Heart right ventricle (tissue), 16 donors: ENCODE measurements around the gene HLA-DRB1. TPM values are rescaled to one million over a fixed set of nuclear protein-coding genes. Genes with fewer than 3 reads are reported as not detected.

Source experiments
- ATAC-seq, 8 donors: fragments of 200-7000 bp; cut with Tn5 transposase; one replicate each; pipeline ENCODE4 v1.9.1; 2020; ENCODE audit warnings: mild to moderate bottlenecking in 8 of 8, moderate library complexity in 8 of 8, moderate number of reproducible peaks in 1 of 8
- DNase-seq, 2 donors: peaks; one replicate each; pipeline ENCODE4 v3.0.0-alpha.2; 2020
- H3K27ac ChIP-seq, 10 donors: fragments of 200-600 bp; sonication (generic) in 2 of 10; one replicate each; pipeline versions ENCODE4 v1.5.0 to v1.8.0; 2020 to 2022; ENCODE audit warnings: mild to moderate bottlenecking in 3 of 10
- H3K27me3 ChIP-seq, 7 donors: fragments of 200-600 bp; one replicate each; pipeline ENCODE4 v1.8.0; 2021 to 2022; ENCODE audit warnings: mild to moderate bottlenecking in 2 of 7
- H3K36me3 ChIP-seq, 9 donors: fragments of 200-600 bp; sonication (generic) in 1 of 9; one replicate each; pipeline versions ENCODE4 v1.5.0 to v1.8.0; 2020 to 2022; ENCODE audit warnings: mild to moderate bottlenecking in 2 of 9
- H3K4me1 ChIP-seq, 9 donors: fragments of 200-600 bp; sonication (generic) in 1 of 9; one replicate each; pipeline versions ENCODE4 v1.5.0 to v1.8.0; 2020 to 2022; ENCODE audit warnings: mild to moderate bottlenecking in 4 of 9
- H3K4me3 ChIP-seq, 10 donors: fragments of 200-600 bp; sonication (generic) in 2 of 10; one replicate each; pipeline versions ENCODE4 v1.5.0 to v1.8.0; 2020 to 2022; ENCODE audit warnings: mild to moderate bottlenecking in 7 of 10, moderate library complexity in 2 of 10
- H3K9me3 ChIP-seq, 11 donors: fragments of 200-600 bp in 10 of 11; sonication (generic) in 2 of 11; one replicate each; pipeline versions ENCODE4 v1.5.0 to v1.8.0; 2013 to 2022; ENCODE audit warnings: mild to moderate bottlenecking in 2 of 11, control low read depth in 1 of 11, moderate library complexity in 1 of 11
- WGBS, 2 donors: extraction: QIAGEN DNeasy Blood & Tissue Kit; methylation state at CpG; one replicate each; pipeline ENCODE4 v1.1.7; 2013; ENCODE audit warnings: inconsistent platforms in 1 of 2; 5-methylcytosine and 5-hydroxymethylcytosine counted together
- intact Hi-C, 10 donors: fragments of 100-400 bp; cut with DNase I; formaldehyde crosslinking; loops; one replicate each; pipeline versions ENCODE4 v1.11.1 to v1.14.2; 2022
- polyA plus RNA-seq, 2 donors: library from polyadenylated mRNA; stranded (reverse); fragments of 200-250 nt; gene quantifications; one replicate each; pipeline ENCODE4 v1.2.3, GENCODE V29; 2013
- total RNA-seq, 10 donors: library from RNA; stranded (reverse); fragmentation: NEBNext Ultra II Directional in 3 of 10; extraction: Animal tissue kit (Norgen Biotek cat#: 25700) in 3 of 10; gene quantifications; one replicate each; pipeline versions ENCODE4 v1.2.1 to v1.2.4, GENCODE V29; 2021 to 2023
- TF ChIP-seq, protein P1 (sequence below), 9 donors: fragments of 200-600 bp; sonication (generic) in 2 of 9; IDR thresholded peaks; one replicate each; pipeline versions ENCODE4 v1.5.0 to v1.8.0; 2021 to 2022; ENCODE audit warnings: antibody characterized with exemption in 9 of 9, mild to moderate bottlenecking in 5 of 9, moderate library complexity in 1 of 9
- donor health status: Arrhythmogenic right ventricular cardiomyopathy.
- donor health status: ischemic (EF 13 %, LVEDD 7.1; RV severe dilation, severe dysfunction).
- donor health status: healthy with polysubstance abuse.
- donor health status: DM: no; HTN: yes; CAD: no.
- donor health status: DM: no; HTN: no; CAD: no.
- donor health status: ischemic (EF 25% LVEDD 6.9; RV normal size, moderate dysfunction).
- donor health status: ischemic (EF 25% LVEDD 5.7; RV mildly dilated, moderate dysfunction).
- donor health status: healthy.
- donor health status: DM: yes; HTN: yes; CAD: no.
- donor health status: Ischemic cardiomyopathy.
- donor health status: ischemic (EF 35%, LVEDD 5.7; RV mildly dilated, moderate dysfunction).
- donor health status: nonischemic (EF 11% LVEDD 7.7; RV severe dilation, severe dysfunction).
- donor health status: DM: yes; HTN: yes; CAD: no.
- donor health status: PGD.
- donor health status: ischemic (EF 29% LVEDD 5.4; RV normal size, mild dysfunction).
- donor health status: nonischemic (EF 23%, LVEDD 6.1; RV moderate dilation, normal function).

Gene HLA-DRB1
- total and polyA plus RNA-seq, 12 donors = 28.8 to 313 (median 76.4) TPM

DNA sequence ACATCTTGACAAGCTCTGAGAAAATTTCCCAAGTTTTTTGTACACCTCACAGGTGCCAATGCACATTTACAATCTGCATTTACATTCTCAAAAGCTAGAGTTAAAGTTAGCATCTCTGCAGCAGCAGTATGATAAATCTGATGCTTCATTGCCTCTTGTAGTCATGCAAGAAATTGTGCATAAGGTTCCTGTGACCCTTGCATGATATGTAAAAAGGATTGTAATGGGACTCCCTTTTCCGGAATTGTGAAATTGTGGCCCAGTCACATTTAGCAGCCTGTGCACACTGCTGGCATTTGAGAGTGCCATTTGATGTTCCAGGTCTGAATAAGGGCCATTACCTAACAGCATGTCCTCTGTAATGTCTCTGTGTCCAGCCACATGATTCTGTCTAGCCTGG, 24.1 kb downstream of the HLA-DRB1 start:
- Histone ChIP-seq H3K4me3 (no peak overlapping the region), H3K27ac (no peak overlapping the region), H3K9me3 (no peaks in the 10 kb centered on the region), H3K36me3 (no peaks in the 10 kb centered on the region), H3K27me3 (peaks cover 0 to 7% (median 0%) of the 10 kb centered on the region in 7 donors), H3K4me1 (no peaks in the 10 kb centered on the region)
- DNase-seq (no peak), ATAC-seq (no peak)
- WGBS, 2 donors = 94% methylated on average over 1 of the region's 1 CpG; no CpG with 5 or more reads in 1 of the 2 donors
- intact Hi-C loops = no loop called here
- TF ChIP-seq, protein P1, sequence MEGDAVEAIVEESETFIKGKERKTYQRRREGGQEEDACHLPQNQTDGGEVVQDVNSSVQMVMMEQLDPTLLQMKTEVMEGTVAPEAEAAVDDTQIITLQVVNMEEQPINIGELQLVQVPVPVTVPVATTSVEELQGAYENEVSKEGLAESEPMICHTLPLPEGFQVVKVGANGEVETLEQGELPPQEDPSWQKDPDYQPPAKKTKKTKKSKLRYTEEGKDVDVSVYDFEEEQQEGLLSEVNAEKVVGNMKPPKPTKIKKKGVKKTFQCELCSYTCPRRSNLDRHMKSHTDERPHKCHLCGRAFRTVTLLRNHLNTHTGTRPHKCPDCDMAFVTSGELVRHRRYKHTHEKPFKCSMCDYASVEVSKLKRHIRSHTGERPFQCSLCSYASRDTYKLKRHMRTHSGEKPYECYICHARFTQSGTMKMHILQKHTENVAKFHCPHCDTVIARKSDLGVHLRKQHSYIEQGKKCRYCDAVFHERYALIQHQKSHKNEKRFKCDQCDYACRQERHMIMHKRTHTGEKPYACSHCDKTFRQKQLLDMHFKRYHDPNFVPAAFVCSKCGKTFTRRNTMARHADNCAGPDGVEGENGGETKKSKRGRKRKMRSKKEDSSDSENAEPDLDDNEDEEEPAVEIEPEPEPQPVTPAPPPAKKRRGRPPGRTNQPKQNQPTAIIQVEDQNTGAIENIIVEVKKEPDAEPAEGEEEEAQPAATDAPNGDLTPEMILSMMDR (IDR thresholded peaks at IDR 0.05) = no peak

DNA sequence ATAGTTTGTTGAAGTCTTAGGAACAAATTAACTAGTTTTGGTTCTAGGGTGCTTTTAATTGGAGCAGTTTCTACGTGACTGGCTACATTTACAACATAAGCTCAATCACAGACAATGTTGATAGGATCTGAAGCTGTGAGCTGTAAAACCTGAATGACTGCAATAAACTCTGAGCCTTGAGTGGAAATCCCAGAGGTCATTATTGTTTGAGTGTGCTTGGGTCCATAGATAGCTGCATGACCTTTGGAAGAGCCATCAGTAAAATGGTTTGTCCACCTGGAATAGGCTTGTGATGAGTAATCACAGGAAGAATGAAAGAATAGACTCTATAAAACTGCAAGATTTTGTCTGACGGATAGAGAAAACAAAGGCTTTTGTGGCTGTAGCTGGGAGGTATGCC, 26.7 kb downstream of the HLA-DRB1 start:
- 80% methylated on average over 2 of the region's 2 CpGs; no CpG with 5 or more reads in 1 of the 2 donors for WGBS, 2 donors
- Histone ChIP-seq H3K27ac (no peak overlapping the region), H3K4me1 (no peaks in the 10 kb centered on the region), H3K9me3 (no peaks in the 10 kb centered on the region), H3K4me3 (no peak overlapping the region), H3K27me3 (peaks cover 0 to 7% (median 0%) of the 10 kb centered on the region in 7 donors), H3K36me3 (no peaks in the 10 kb centered on the region)
- no peak for DNase-seq
- intact Hi-C loops = no loop called here
- no peak for ATAC-seq
- TF ChIP-seq, protein P1 (IDR thresholded peaks at IDR 0.05) = no peak

DNA sequence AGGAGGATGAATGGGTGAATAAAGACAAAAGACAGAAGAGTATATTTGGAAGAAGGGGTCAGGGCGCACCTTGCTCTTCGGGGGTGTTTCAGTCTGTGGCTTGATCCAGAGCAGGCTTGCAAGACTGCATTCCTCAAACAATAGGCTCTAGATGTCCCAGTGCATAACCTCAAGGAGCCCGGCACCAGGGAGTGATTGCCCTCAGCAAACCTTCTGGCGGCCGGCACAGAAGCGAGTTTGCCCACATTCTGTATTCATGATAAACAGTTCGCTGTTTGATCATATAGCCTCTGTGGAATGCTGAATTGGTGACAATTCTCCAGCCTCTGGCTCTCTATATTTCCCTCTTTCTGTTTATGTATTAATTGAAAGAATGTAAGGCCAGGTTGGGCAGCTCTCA, 29.9 kb downstream of the HLA-DRB1 start:
- ATAC-seq = no peak
- H3K36me3 ChIP-seq = no peaks in the 10 kb centered on the region
- DNase-seq = no peak
- intact Hi-C loops = no loop called here
- 77% methylated on average over 7 of the region's 7 CpGs; no CpG with 5 or more reads in 1 of the 2 donors for WGBS, 2 donors
- H3K4me1 ChIP-seq = no peaks in the 10 kb centered on the region
- TF ChIP-seq, protein P1 (IDR thresholded peaks at IDR 0.05) = no peak
- H3K4me3 ChIP-seq = no peak overlapping the region
- no peaks in the 10 kb centered on the region for H3K9me3 ChIP-seq
- H3K27me3 ChIP-seq = peaks cover 0 to 7% (median 0%) of the 10 kb centered on the region in 7 donors
- no peak overlapping the region for H3K27ac ChIP-seq

DNA sequence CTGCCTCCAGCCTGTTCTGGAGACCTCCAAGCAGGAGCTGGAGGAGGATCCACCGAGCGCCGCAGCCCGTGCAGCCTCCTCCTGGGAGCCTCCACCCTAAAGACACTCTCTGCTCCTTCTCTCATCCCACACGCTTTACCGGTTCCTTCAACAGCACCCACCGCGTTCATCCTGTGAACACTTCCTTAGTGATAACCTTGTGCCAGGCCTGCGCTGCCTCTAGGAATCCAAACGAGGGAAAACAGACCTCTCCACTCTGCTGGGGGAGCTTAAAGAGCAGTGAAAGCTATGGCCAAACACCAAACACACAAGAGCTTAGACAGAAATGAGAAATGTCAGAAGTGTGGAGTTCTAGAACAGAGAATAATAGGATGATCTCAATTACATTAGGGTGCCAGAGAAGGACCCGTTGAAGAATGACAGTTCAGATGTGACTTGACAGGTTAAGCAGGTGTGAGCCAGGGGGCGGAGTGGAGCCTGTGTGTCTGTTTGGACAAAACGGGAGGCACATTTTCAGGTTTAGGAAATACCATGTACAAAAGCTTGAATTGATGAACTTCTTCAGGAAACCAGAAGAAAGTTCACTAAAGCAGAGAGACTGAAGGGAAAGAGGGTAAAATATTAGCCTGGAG, 31.1 kb downstream of the HLA-DRB1 start:
- ATAC-seq (peak in 1 of 8 donors; percentile 42), DNase-seq (no peak)
- no peaks in the 10 kb centered on the region for H3K4me1 ChIP-seq
- H3K9me3 ChIP-seq = no peaks in the 10 kb centered on the region
- H3K27me3 ChIP-seq = peaks cover 0 to under 1% (median 0%) of the 10 kb centered on the region in 7 donors
- TF ChIP-seq, protein P1 (IDR thresholded peaks at IDR 0.05) = no peak
- no peak overlapping the region for H3K4me3 ChIP-seq
- H3K27ac ChIP-seq = no peak overlapping the region
- WGBS, 2 donors = 11 to 35% methylated on average over 10 to 13 of the region's 13 CpGs
- intact Hi-C loops = no loop called here
- H3K36me3 ChIP-seq = no peaks in the 10 kb centered on the region
